Activated T-helper 1 cell treated with anti-CD3 and anti-CD28 coated beads, Interleukin-12 subunit alpha, Interleukin-12 subunit beta, Interleukin-2, Interleukin-4 antibody, amounts not matched to agents 30 ng/mL and 10 ng/mL and 1 ng/mL, durations not matched to agents 14 hours and 24 hours and 36 hours (primary cell): Measurements from ENCODE around the gene CCDC192. TPM values are rescaled to one million over a fixed set of nuclear protein-coding genes. Genes with fewer than 3 reads are reported as not detected.

ENCODE experiments used
- DNase-seq: peaks from one replicate; pipeline ENCODE4 v3.0.0; 2021; ENCODE audit warnings: low spot score
- H3K27ac Mint-ChIP-seq: one replicate; pipeline ENCODE4 v1.8.0; 2021; ENCODE audit warnings: mild to moderate bottlenecking, mixed read lengths
- H3K27me3 Mint-ChIP-seq: one replicate; pipeline ENCODE4 v1.8.0; 2022; ENCODE audit warnings: mild to moderate bottlenecking, moderate library complexity, mixed read lengths; ENCODE audit not compliant: insufficient read depth
- H3K36me3 Mint-ChIP-seq: one replicate; pipeline ENCODE4 v1.8.0; 2021; ENCODE audit warnings: low read depth, mixed read lengths
- H3K4me1 Mint-ChIP-seq: one replicate; pipeline ENCODE4 v1.8.0; 2021; ENCODE audit warnings: low read depth, mixed read lengths
- H3K4me3 Mint-ChIP-seq: one replicate; pipeline ENCODE4 v1.8.0; 2021; ENCODE audit warnings: mild to moderate bottlenecking, moderate library complexity, mixed read lengths
- H3K9me3 Mint-ChIP-seq: one replicate; pipeline ENCODE4 v1.8.0; 2021; ENCODE audit warnings: mixed read lengths
- intact Hi-C: fragments of 100-400 bp; cut with micrococcal nuclease; formaldehyde crosslinking; loops from one replicate; pipeline ENCODE4 v1.15.1; 2024
- total RNA-seq: library from RNA; stranded (reverse); gene quantifications from 2 replicates; pipeline ENCODE4 v1.2.3, GENCODE V29; 2022

Gene CCDC192
- total RNA-seq, 1 donor from 2014 or later, result not detected

- no peaks in the 10 kb centered on the region for H3K27me3 Mint-ChIP-seq
- intact Hi-C loops, result no loop called here
- no peak for DNase-seq
- H3K9me3 Mint-ChIP-seq, result no peaks in the 10 kb centered on the region
- H3K36me3 Mint-ChIP-seq, result no peaks in the 10 kb centered on the region
- no peaks in the 10 kb centered on the region for H3K4me1 Mint-ChIP-seq
- no peak overlapping the region for H3K27ac Mint-ChIP-seq
- H3K4me3 Mint-ChIP-seq, result no peak overlapping the region
Observed at GRCh38 chr5:127960270-127960691, 257.1 kb downstream of the CCDC192 start.

DNA sequence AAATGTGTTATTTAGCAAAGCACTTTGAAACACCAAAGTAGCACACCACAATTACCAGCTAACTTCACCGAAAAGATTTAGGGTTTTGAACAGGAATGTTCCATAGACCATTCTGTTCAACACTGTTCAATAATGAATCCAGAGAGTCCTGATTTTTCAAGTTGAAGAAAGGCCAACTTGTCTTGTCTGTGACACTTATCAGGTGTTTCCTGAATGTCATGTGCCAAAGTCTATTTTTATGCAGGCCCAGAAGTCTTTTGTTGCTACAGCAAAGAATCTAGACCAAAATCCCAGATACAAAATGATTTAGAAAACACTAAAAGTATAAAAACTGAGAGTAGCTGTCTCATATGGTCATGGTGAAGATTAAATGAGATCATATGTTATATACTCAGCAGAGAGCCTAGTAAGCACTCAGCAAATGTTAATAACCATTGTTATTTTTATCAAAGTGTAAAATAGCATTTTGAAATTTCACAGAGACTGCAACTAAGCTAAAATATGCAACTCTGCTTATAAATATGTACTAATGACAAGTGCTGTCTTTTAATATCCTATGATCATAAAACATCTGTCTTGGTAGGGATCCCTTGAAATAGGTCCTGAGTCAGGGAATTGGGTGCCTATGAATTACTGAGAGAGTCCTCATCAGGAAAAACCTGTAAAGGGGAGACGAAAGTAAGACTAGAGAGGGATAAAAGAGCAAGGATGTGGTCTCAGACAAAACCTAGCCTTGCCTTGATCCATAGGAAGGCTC, 258.0 kb downstream of the CCDC192 start:
- intact Hi-C loops, result no loop called here

DNA sequence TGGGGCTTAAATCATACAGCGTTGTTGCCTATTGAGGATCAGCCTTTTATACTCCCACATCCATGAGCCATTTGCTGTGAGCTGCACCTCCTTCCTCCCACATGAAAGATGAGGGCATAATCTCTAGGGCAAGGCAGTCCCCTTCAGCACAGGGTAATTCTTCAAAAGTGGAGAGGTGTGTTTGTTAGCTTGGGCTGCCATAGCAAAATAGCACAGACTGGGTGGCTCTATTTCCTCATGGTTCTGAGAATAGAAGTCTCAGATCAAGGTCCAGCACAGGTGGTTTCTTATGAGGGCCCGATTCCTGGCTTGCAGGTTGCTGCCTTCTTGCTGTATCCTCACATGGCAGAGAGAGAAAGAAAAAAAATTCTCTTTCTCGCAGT, 258.6 kb downstream of the CCDC192 start:
- intact Hi-C loops, result no loop called here
- Mint-ChIP-seq H3K4me1 (no peaks in the 10 kb centered on the region), H3K27ac (no peak overlapping the region)

More for the DNA sequence above, 258.0 kb downstream of the CCDC192 start:
- no peak for DNase-seq
- Mint-ChIP-seq H3K9me3 (no peaks in the 10 kb centered on the region), H3K4me1 (no peaks in the 10 kb centered on the region), H3K36me3 (peaks cover 3% of the 10 kb centered on the region), H3K4me3 (no peak overlapping the region), H3K27me3 (no peaks in the 10 kb centered on the region), H3K27ac (no peak overlapping the region)

DNA sequence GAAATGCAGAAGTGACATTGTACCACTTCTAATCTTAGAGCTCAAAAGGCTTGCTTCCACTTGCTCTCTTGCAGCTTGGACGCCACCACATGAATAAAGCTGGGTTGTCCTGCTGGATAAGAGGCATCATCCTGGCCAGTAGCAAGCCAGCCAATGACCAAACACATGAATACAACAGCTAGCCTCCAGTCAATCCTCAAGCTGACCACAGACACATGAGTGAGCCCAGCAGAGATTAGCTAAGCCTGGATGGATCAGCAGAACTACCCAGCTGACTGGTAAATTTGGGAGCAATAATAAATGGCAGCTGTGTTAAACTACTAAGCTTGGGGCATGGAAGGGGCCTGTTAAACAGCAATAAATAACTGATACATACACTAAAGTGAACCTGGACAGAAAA, 259.3 kb downstream of the CCDC192 start:
- H3K27ac Mint-ChIP-seq, result no peak overlapping the region
- H3K9me3 Mint-ChIP-seq, result no peaks in the 10 kb centered on the region
- peaks cover 3% of the 10 kb centered on the region for H3K36me3 Mint-ChIP-seq
- intact Hi-C loops, result no loop called here
- no peak overlapping the region for H3K4me3 Mint-ChIP-seq
- H3K4me1 Mint-ChIP-seq, result no peaks in the 10 kb centered on the region
- no peak for DNase-seq
- H3K27me3 Mint-ChIP-seq, result no peaks in the 10 kb centered on the region

More for the DNA sequence above, 258.6 kb downstream of the CCDC192 start:
- Mint-ChIP-seq H3K9me3 (no peaks in the 10 kb centered on the region), H3K4me3 (no peak overlapping the region), H3K36me3 (peaks cover 3% of the 10 kb centered on the region), H3K27me3 (no peaks in the 10 kb centered on the region)
- DNase-seq, result no peak

DNA sequence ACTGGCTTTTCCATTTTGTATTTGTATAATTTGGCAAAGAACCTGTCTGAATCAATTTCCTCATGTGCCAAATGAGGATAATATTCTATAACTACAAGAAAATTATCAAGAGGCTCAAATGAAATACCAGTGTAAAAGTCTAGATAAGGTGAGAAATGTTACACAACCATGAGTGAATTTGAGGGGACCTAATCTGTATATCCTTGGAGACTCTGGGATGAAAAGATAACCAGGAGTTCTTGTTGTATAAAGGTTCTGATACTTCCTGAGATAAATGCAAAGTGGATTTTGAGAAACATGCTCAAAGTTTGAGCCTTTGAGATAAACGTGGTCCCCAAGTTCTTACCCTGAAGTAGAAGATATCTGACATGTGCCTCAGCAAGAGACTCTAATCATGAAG, 260.0 kb downstream of the CCDC192 start:
- DNase-seq, result no peak
- H3K9me3 Mint-ChIP-seq, result no peaks in the 10 kb centered on the region
- H3K27me3 Mint-ChIP-seq, result no peaks in the 10 kb centered on the region
- peaks cover 3% of the 10 kb centered on the region for H3K36me3 Mint-ChIP-seq
- H3K27ac Mint-ChIP-seq, result no peak overlapping the region
- H3K4me1 Mint-ChIP-seq, result no peaks in the 10 kb centered on the region
- intact Hi-C loops, result no loop called here
- H3K4me3 Mint-ChIP-seq, result no peak overlapping the region

DNA sequence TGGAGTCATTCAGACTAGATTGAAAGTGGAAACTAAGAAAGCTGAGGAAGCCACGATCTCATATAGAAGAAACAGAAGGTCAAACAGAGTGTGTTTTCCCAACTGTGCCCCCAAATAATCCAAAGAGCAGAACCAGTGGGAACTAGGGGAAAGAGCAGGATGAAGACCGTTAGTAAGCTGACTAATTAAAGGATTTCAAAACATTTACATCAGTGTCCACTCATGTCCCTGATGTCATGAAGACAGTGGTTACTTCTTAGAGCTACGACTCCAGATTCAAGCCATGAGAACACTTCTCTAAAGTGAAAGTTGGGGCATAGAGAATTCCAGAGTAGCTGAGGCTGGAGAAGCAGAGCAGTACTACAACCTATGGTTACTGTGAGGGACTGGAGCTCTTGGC, 260.7 kb downstream of the CCDC192 start:
- Mint-ChIP-seq H3K4me1 (no peaks in the 10 kb centered on the region), H3K27me3 (no peaks in the 10 kb centered on the region), H3K27ac (no peak overlapping the region), H3K4me3 (no peak overlapping the region), H3K36me3 (peaks cover 3% of the 10 kb centered on the region), H3K9me3 (no peaks in the 10 kb centered on the region)
- DNase-seq, result no peak
- intact Hi-C loops, result no loop called here

DNA sequence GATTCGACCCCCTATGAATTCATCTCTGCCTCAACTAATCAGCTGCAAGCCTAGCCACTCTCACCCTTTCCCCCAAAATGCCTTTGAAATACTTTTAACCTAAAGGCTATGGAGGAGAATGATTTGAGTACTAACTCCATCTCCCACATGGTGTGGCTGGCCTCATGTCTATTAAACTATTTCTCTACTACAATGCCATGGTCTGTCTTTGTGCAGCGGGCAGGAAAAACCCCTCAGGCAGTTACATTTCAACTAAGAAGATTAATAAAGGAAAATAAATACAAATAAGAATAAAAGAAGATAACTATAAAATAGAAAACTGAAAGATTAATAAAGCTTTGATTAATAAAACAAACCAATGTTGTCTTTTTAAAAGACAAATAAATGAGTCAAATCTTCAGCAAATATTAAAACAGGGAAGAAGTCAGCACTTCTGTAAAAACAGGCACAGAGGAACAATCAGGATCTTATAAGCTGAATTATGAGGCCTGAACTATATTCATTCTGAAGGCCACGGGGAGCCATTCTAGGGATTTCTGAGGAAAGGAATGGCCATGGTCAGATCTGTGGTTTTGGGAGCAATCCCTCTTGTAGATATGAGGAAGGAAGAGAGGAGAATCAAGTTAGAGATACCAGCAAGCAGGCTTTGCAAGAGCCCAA, 264.3 kb downstream of the CCDC192 start:
- Mint-ChIP-seq H3K9me3 (no peaks in the 10 kb centered on the region), H3K4me3 (no peak overlapping the region)
- DNase-seq, result no peak

DNA sequence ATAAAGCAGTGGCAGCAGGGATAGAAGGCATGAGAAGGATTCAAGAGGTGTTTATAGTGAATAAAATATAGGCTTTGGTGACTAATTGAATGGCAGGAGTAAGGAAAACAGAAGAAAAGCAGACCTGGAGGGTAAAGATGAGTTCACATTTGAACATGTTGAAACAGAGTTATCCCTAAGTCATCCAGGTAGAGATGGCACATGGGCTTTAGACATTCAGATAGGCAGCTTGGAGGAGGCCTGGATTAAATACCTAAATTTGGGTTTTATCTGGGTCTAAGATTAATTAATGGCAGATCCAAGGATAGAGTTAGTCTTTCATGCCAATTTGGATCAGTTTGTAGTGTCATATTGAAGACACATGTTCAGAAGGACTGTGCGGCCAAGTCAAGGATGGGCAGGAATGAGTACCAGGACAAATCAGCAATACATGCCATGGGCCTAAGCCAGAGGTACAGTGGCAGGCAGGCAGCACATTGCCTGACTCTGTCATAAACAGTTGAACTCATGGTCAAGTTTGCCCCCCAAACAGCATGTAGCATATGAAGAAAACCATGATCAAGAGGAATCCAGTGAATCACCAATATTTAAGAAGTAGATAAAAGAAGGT, 264.9 kb downstream of the CCDC192 start:
- Mint-ChIP-seq H3K4me1 (no peaks in the 10 kb centered on the region), H3K4me3 (no peak overlapping the region), H3K36me3 (peaks cover 3% of the 10 kb centered on the region), H3K9me3 (no peaks in the 10 kb centered on the region), H3K27me3 (no peaks in the 10 kb centered on the region), H3K27ac (no peak overlapping the region)
- intact Hi-C loops, result no loop called here
- DNase-seq, result no peak

More for the DNA sequence above, 264.3 kb downstream of the CCDC192 start:
- Mint-ChIP-seq H3K4me1 (no peaks in the 10 kb centered on the region), H3K27me3 (no peaks in the 10 kb centered on the region), H3K27ac (no peak overlapping the region), H3K36me3 (peaks cover 3% of the 10 kb centered on the region)
- intact Hi-C loops, result no loop called here

DNA sequence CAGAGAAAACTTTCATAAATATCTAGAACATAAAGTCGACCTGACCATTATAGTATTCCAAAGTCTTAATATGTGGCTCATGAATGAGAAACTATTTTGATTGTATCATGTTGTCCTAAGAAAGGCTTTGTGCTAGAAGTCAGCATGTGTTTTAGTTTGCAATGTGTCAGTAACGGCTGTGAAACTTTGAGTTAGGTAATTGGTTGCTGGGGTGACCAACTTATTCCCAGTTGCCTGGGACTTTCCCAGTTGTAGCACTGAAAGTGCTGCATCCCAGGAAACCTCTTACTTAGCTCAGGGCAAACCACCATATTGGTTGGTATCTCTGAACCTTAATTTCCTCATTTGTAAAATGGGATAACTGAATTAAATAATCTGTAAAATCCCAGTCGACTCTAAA, 265.8 kb downstream of the CCDC192 start:
- Mint-ChIP-seq H3K4me1 (no peaks in the 10 kb centered on the region), H3K27ac (no peak overlapping the region), H3K27me3 (no peaks in the 10 kb centered on the region), H3K9me3 (no peaks in the 10 kb centered on the region), H3K4me3 (no peak overlapping the region), H3K36me3 (peaks cover 3% of the 10 kb centered on the region)
- intact Hi-C loops, result no loop called here
- no peak for DNase-seq

- no peaks in the 10 kb centered on the region for H3K4me1 Mint-ChIP-seq
- intact Hi-C loops, result no loop called here
- H3K9me3 Mint-ChIP-seq, result no peaks in the 10 kb centered on the region
- no peaks in the 10 kb centered on the region for H3K27me3 Mint-ChIP-seq
- DNase-seq, result no peak
- peaks cover 3% of the 10 kb centered on the region for H3K36me3 Mint-ChIP-seq
- H3K4me3 Mint-ChIP-seq, result no peak overlapping the region
- no peak overlapping the region for H3K27ac Mint-ChIP-seq
Observed at GRCh38 chr5:127969651-127970050, 266.5 kb downstream of the CCDC192 start.

DNA sequence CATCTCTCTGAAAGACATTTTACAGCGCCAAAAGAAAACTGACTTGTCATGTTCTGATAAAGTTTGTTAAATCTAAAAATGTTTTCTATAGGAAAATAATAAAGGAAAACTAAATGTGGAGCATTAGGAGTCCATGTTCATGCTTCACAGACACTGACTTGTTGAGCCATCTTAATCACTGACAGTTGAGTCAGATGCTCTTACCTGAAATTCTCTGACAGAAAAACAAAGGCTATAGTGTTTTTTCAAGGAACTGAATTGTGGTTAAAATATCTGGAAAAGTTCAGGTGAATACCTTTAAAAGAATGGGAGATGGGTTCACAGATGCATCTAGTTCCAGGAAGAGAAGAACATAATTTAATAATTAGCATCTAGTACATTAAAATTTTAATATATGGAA, 266.9 kb downstream of the CCDC192 start:
- Mint-ChIP-seq H3K27me3 (no peaks in the 10 kb centered on the region), H3K4me1 (no peaks in the 10 kb centered on the region), H3K9me3 (no peaks in the 10 kb centered on the region), H3K4me3 (no peak overlapping the region), H3K27ac (no peak overlapping the region), H3K36me3 (peaks cover 3% of the 10 kb centered on the region)
- no peak for DNase-seq
- intact Hi-C loops, result no loop called here

DNA sequence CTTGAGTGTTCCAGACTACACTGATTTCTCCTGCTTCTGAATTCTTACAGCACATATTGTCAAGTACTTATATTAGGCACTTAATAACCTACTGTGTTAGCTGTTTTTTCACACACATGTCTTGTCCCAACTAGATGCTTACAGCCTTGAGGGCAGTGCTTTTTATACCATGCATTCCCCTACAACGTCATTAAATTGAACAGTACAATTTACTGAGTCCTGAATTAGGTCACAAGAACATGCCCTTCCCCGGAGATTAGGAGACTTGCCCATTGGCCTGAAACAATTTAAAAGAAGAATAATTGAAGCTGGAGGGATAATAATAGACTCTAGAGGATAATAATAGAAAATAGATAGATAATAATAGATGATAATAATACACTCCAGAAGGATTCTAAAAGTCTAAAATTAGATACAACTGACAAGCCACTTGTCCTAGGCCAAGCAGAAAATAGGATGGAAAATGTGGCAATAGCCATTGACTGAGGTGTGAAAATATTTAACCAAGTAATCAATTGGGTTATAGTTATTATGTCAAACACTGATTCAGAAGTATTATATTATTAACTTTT, 267.7 kb downstream of the CCDC192 start:
- Mint-ChIP-seq H3K9me3 (no peaks in the 10 kb centered on the region), H3K27me3 (no peaks in the 10 kb centered on the region), H3K36me3 (no peaks in the 10 kb centered on the region), H3K4me1 (no peaks in the 10 kb centered on the region), H3K27ac (no peak overlapping the region), H3K4me3 (no peak overlapping the region)
- intact Hi-C loops, result no loop called here
- no peak for DNase-seq

- Mint-ChIP-seq H3K36me3 (no peaks in the 10 kb centered on the region), H3K4me3 (no peak overlapping the region), H3K27me3 (no peaks in the 10 kb centered on the region), H3K9me3 (no peaks in the 10 kb centered on the region), H3K27ac (no peak overlapping the region), H3K4me1 (no peaks in the 10 kb centered on the region)
- DNase-seq, result no peak
- intact Hi-C loops, result no loop called here
Observed at GRCh38 chr5:127975961-127976360, 272.8 kb downstream of the CCDC192 start.
